Iris pigment epithelial cell (primary cell): ENCODE data around the gene KIF13A.
"Not testable (repeated sequence)": the region's sequence is repeated elsewhere in the genome, so short reads cannot be mapped to it uniquely, and the experiment has no call there.

Source experiments
- DNase-seq: peaks from one replicate; pipeline ENCODE4 v3.0.0-alpha.2; 2011; ENCODE audit warnings: low read depth

The KIF13A gene

DNA sequence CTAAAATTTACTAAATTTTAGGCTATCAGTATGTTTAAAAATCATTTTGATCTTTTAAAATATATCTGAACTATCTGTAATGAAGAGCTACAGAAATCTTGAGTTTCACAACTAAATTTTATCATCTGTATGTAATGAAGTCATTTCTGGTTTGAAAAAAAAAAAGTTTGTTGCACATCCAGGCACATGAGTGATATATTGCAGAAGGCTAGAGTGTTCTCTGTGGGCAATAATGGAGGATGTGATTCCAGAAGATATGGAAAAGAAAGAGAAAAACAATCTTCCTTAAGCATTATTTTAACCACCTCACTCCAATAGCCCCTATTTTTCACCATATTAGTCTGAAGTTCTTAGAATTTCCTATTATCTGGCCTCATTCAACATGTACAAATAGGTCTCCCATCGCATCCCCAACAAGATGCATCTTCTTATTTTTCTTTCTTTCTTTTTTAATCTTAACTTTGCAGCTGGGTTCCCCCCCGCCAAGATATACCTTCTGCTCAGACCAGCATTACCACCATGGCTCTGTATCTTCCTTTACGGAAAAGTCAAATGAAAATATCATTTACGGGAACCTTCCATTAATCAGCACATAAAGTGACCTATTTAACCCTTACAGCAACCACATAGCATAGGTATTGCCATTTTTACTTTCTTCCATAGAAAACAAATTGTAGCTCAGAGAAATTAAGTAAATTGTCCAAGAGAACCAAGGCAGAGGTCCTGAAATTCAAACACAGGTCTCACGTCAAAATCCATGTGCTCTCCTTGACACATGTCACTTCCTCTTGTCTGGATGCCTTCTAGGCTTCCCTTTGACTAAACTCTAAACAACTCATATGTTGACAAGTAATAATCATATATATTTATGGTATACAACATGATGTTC lies 116.9 kb downstream of the KIF13A start:
- DNase-seq, result no peak

GRCh38 chr6:17869753-17870050 lies 117.7 kb downstream of the KIF13A start:
- no peak for DNase-seq

GRCh38 chr6:17869010-17869752 lies 118.3 kb downstream of the KIF13A start:
- peak; percentile 57 for DNase-seq

GRCh38 chr6:17867880-17868279 lies 119.6 kb downstream of the KIF13A start:
- peak; percentile 83 for DNase-seq

DNA sequence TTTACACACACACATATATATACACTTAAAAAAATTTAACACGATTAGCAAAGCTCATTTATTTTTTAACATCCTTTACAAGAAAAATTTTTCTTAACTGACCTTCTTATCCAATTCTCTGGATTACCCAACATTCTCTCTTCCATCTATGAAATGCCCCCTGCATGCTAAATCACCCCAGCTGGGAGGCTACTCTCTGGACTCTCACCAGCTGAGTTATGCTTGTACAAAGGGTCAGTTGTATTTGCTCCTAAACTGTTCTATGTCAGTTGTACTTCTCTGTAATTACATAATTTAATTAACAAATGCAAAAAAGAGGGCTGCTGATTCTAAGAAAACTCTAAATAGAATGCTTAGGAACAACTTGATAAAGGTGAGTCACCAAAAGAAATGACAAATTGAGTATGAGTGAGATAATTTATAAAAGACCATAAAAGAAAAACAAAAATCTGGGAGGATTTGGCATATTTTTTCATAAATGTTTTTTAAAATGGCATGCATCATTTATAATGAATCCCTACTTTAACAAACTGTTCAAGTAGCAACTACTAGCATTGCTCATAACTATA lies 120.5 kb downstream of the KIF13A start:
- no peak for DNase-seq

DNA sequence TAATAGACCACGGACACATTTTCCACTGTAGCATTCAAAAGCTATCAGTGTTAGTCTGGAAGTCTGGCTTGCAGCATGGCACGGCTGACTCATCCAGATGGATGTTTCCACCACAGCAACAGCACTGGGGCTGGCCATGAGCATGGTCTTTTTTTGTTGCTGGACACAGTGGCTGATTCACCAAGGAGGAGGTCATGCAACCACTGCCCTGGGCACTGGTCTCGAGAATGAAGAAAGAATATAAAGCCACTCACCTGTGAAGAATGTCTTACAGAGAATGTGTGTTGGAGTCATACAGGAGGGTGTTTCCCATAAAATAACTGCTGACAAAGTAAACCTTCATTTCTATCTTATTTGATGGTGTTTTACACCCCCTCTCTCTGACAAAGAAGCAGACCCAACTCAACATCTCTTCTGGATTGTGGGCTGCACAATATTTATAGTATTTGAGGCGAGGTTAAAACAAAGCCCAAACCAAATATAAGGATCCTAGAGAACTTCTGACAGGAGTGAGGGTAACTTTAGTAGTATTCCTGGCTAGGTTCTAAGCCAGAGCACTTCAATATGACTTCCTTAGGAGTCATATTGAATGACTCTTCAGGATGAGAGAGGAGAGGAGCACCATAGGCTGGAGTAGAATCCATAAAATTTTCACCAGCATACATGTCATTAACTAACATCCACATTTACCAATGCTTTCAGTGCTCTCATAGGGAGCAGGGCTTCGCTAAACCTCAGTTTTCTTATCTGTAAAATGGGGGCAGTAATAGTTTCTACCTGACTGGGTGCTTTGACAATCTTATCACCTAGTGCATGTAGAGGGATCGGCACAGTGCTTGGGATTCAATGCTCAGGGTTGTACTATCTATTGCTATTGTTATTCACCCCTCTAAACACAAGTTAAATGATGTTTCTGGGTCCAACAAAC lies 121.4 kb downstream of the KIF13A start:
- DNase-seq, result peak; percentile 97

- DNase-seq, result no peak
Measured at GRCh38 chr6:17865243-17865642, 122.2 kb downstream of the KIF13A start.

GRCh38 chr6:17863901-17864754 lies 123.3 kb downstream of the KIF13A start:
- peak; percentile 76 for DNase-seq

DNA sequence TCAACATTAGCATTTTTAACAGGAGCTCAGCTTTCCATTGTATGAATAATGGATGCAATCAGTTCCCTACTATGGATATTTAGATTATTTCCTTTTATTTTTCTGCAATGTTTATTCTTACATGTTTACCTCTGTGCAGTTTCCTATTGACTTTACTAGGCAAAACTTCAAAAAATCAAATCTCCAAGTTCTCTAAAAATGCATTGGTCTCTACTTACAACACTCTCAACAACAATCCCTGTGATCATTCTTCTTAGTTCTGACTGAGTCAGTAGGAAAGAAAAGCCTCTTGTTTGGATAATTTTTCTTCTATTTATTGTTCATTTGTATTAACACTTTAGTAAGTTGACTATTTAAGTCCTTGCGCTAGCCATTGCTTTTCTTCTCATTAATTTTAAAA lies 126.1 kb downstream of the KIF13A start:
- DNase-seq, result no peak

DNA sequence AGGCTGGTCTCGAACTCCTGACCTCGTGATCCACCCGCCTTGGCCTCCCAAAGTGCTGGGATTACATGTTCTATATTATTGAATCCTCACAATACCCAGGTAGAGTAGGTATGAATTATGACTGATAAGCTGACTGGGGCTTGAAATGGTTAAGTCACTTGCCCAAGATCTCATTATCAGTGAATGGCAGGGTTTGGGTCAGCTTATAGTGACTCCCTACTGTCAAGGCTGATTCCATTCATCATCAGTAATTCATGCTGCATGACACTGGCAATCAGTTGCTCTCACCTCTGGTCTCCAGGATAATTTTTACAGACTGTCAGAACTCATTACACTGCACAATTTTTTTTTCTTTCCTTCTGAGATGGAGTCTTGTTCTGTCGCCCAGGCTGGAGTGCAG lies 127.6 kb downstream of the KIF13A start:
- DNase-seq, result no peak

DNA sequence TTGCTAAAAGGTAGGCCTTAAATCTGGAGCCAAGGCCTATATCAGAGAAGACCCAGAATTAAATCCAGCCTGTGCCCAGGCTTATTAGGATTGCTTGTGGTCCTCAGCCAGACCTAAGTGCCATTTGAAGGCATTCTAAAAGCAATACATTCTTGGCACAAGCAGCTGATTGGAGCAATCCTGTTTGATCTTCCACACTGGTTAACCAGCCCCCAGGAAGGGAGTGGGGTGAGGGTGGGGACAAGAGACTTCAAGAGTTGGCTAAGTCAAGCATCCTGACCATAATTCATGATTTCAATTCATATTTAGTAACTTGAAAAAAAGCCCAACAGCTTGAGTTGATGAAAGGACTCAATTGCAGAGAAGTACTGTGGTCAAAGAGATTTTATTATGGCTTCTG lies 128.9 kb downstream of the KIF13A start:
- no peak for DNase-seq

GRCh38 chr6:17857188-17857587 lies 130.2 kb downstream of the KIF13A start:
- not testable (repeated sequence) for DNase-seq

- DNase-seq, result no peak
Measured at GRCh38 chr6:17856306-17856705, 131.1 kb downstream of the KIF13A start.

- no peak for DNase-seq
Measured at GRCh38 chr6:17855381-17855780, 132.1 kb downstream of the KIF13A start.

DNA sequence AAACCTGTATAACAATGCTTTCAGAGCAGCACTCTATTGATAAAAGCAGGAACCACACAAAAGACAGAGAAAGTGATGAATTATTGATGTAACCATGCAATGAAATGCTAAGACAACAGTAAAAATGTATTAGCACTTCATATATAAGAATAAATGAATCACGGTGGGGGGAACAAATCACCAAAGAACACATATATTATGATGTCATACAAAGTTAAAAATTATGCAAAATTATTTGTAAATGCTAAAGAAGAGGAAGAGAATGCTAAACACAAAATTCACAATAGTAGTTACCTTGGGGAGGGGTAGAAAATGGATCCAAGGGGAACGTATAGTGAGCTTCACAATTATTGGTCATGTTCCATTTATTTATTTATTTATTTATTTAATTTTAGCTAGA lies 133.9 kb downstream of the KIF13A start:
- no peak for DNase-seq

- DNase-seq, result peak; percentile 75
Measured at GRCh38 chr6:17851720-17852161, 135.7 kb downstream of the KIF13A start.

DNA sequence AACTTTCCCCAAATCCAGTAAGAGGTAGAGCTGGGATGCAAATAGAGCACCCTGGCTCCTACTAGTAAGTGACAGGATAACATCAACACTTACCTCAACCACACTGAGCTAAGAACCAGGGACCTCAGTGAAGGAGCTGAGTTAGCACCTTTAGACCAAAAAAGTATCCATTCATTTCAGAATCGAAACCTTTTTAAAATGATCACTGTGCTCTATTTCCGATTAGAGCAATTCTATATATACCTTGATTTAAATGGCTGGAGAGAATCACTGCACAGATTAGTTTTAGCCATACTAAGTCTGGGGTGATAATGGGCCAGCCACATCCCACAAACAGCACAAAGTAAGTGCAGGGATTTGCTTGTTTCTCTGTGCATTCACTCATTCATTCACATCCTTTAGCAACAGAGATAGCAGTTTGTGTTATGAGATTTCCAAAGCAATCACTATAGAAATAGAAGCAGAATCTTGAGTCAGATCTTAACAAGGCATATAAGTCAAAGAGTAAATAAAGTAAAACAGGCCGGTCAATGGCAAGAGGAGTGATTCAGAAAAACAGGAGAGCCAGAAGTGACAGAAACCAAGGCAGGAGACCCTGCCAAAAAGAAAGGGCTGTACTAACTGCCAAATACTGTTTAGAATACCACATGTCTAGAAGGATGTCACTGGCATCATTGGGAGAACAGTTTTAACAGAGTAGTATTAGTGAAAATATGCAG lies 136.3 kb downstream of the KIF13A start:
- peak; percentile 29 for DNase-seq

- no peak for DNase-seq
Measured at GRCh38 chr6:17850281-17850680, 137.2 kb downstream of the KIF13A start.

DNA sequence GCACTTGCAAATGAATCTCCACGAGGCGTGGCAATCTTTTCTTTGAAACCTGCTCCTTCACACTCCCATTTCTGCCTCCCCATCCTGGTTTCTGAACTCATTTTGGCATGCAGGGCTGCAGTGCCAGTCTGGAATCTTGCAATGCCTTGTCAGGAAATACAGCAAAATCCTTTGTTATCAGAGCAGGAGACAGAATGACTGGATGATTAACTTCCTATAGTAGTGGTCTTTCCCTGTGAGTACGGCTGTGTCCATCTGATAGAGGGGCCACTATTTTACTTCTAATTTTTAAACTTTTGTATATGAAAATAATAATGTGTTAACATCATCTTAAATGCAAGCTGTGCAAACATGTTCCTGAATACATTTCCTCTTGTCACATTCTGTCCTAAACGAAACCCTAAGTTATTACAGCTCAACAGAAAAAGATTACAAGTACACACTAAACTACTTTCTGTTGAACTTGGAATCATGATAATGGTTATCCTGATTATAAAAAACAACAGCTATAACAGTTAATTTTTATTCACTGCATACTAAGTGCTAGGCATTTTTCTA lies 140.2 kb downstream of the KIF13A start:
- no peak for DNase-seq

- no peak for DNase-seq
Measured at GRCh38 chr6:17846762-17847161, 140.7 kb downstream of the KIF13A start.
